ENCODE data around the gene SPANXC. TPM values are rescaled to one million over a fixed set of nuclear protein-coding genes. Genes with fewer than 3 reads are reported as not detected.

SPANXC gene, protein sequence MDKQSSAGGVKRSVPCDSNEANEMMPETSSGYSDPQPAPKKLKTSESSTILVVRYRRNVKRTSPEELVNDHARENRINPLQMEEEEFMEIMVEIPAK
- total RNA-seq: not detected in 2 replicates

DNA sequence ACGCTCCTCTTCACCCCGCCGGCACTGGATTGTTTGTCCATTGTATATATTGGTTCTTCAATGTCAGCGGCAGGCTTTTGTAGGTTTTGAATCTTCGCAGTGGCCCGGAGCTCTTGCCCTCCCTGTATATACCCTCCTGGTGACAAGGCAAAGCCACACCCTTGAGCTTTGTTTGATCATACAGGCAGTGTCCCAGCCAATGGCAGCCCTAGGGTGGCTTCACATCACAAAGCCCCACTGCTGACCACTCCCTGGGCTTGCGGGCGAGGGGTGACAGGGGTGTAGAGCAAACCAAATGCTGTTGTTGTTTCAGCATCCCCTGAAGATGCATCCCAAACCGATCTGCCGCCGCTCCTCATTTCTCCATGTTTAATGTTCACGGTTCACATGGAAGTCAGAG is at the start of gene SPANXC:
Gene SPANXC (minus strand): TSS at position 101 of the 400 bp plus-strand sequence. CDS start 60 bp downstream, at position 41.

Other genes with a start within 250 kb of the SPANXC start
- gene SPANXB1, start 239.9 kb downstream of the SPANXC start, total RNA-seq: not detected in 2 replicates
- 17.0 and 18.3 TPM in 2 replicates for gene LDOC1, start 65.4 kb downstream of the SPANXC start, total RNA-seq